ENCODE measurements around the gene B3GAT1.

- TF ChIP-seq CTCF (conservative IDR thresholded peaks at IDR 0.05; ENCODE audit: low read depth in 2 of 2) (no peak), EZH2 (IDR thresholded peaks at IDR 0.05; ENCODE audit: low read depth, unreplicated experiment) (no peak), REST (IDR thresholded peaks at IDR 0.05; ENCODE audit: unreplicated experiment) (no peak), EZH2phosphoT487 (IDR thresholded peaks at IDR 0.05; ENCODE audit: unreplicated experiment) (no peak), POLR2AphosphoS5 (IDR thresholded peaks at IDR 0.05; ENCODE audit: low read depth) (no peak), NANOG (IDR thresholded peaks at IDR 0.05; ENCODE audit: borderline replicate concordance) (no peak), ETS1 (IDR thresholded peaks at IDR 0.05) (no peak), JUNB (IDR thresholded peaks at IDR 0.05; ENCODE audit: unreplicated experiment) (no peak), STAT1 (IDR thresholded peaks at IDR 0.05; ENCODE audit: unreplicated experiment) (no peak)
Observed at GRCh38 chr11:134395002-134395401, 17.0 kb downstream of the B3GAT1 start.
